ENCODE results near the gene MEGF11. TPM values are rescaled to one million over a fixed set of nuclear protein-coding genes. Genes with fewer than 3 reads are reported as not detected.

Gene MEGF11
- total and polyA plus RNA-seq, 4 donors: 0.16 to 1.5 (median 0.50) TPM

DNA sequence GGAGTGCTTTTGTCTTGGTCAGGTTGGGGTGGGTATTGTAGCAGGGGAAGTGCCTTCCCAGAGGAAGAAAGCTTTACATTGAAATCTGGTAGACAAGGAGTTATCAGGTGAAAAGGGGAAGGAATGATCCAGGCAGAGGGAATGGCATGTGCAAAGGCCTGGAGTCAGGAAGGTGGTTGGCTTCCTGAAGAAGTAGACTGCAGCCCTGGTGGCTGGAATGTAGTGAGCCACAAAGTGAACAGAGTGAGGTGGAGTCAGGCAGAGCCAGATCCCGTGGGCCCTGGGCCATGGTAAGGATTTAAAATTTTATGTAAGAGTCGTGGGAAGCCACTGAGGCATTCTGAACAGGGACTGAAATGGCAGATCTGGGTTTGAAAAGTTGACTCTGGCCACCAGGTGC lies 326.0 kb downstream of the MEGF11 start:
- H3K9me3 ChIP-seq (ENCODE audit: control insufficient read depth in 4 of 4, insufficient read depth in 3 of 4, low read length in 3 of 4): no peaks in the 10 kb centered on the region
- no peak overlapping the region for H3K27ac ChIP-seq (ENCODE audit: low read depth in 1 of 2, low read length in 1 of 2)
- DNase-seq (no peak), ATAC-seq (ENCODE audit: insufficient read depth, low FRiP score) (no peak)
- 79 to 81% methylated on average over 2 of the region's 2 CpGs for WGBS, 2 donors
- peaks cover 0 to 1% (median 0%) of the 10 kb centered on the region in 4 donors for H3K36me3 ChIP-seq (ENCODE audit: control insufficient read depth in 4 of 4, insufficient read depth in 4 of 4, low read length in 4 of 4)
- H3K9ac ChIP-seq (ENCODE audit: insufficient read depth in 1 of 2, low read length in 2 of 2): no peak overlapping the region
- no peaks in the 10 kb centered on the region for H3K27me3 ChIP-seq (ENCODE audit: control insufficient read depth in 3 of 3, insufficient read depth in 3 of 3, low read length in 2 of 3)
- TF ChIP-seq, protein P1, sequence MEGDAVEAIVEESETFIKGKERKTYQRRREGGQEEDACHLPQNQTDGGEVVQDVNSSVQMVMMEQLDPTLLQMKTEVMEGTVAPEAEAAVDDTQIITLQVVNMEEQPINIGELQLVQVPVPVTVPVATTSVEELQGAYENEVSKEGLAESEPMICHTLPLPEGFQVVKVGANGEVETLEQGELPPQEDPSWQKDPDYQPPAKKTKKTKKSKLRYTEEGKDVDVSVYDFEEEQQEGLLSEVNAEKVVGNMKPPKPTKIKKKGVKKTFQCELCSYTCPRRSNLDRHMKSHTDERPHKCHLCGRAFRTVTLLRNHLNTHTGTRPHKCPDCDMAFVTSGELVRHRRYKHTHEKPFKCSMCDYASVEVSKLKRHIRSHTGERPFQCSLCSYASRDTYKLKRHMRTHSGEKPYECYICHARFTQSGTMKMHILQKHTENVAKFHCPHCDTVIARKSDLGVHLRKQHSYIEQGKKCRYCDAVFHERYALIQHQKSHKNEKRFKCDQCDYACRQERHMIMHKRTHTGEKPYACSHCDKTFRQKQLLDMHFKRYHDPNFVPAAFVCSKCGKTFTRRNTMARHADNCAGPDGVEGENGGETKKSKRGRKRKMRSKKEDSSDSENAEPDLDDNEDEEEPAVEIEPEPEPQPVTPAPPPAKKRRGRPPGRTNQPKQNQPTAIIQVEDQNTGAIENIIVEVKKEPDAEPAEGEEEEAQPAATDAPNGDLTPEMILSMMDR (IDR thresholded peaks at IDR 0.05; ENCODE audit: control extremely low read depth, extremely low read depth): no peak
- H3K4me3 ChIP-seq: no peak overlapping the region
- no peaks in the 10 kb centered on the region for H3K4me1 ChIP-seq (ENCODE audit: control insufficient read depth in 5 of 5, insufficient read depth in 5 of 5, low read length in 5 of 5)

DNA sequence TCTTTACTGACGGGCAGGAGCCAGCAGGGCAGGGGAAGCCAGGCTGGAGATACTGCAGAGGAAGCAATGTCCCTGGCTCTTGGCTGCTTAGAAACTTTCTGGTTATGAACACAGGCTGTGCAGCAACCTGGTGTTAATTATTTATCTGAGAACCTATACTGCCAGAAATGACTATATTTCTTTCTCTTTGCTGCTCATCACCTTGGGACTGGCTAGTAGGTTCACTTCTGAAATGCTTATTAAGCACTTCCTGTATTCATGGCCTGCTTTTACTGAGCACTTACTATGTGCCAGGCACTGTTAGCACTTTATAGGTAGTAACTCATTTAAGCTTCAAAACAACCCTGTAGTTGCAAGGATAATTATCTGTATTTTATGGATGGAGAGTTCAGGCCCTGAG lies 326.7 kb downstream of the MEGF11 start:
- TF ChIP-seq, protein P1 (IDR thresholded peaks at IDR 0.05; ENCODE audit: control extremely low read depth, extremely low read depth): no peak
- ATAC-seq (ENCODE audit: insufficient read depth, low FRiP score): no peak
- Histone ChIP-seq H3K4me1 (ENCODE audit: control insufficient read depth in 5 of 5, insufficient read depth in 5 of 5, low read length in 5 of 5) (no peaks in the 10 kb centered on the region), H3K9me3 (ENCODE audit: control insufficient read depth in 4 of 4, insufficient read depth in 3 of 4, low read length in 3 of 4) (no peaks in the 10 kb centered on the region), H3K27me3 (ENCODE audit: control insufficient read depth in 3 of 3, insufficient read depth in 3 of 3, low read length in 2 of 3) (no peaks in the 10 kb centered on the region), H3K27ac (ENCODE audit: low read depth in 1 of 2, low read length in 1 of 2) (no peak overlapping the region), H3K9ac (ENCODE audit: insufficient read depth in 1 of 2, low read length in 2 of 2) (no peak overlapping the region), H3K36me3 (ENCODE audit: control insufficient read depth in 4 of 4, insufficient read depth in 4 of 4, low read length in 4 of 4) (peaks cover 0 to 1% (median 0%) of the 10 kb centered on the region in 4 donors), H3K4me3 (no peak overlapping the region)
- no peak for DNase-seq
- 99 to 100% methylated on average over 1 of the region's 1 CpG for WGBS, 2 donors

DNA sequence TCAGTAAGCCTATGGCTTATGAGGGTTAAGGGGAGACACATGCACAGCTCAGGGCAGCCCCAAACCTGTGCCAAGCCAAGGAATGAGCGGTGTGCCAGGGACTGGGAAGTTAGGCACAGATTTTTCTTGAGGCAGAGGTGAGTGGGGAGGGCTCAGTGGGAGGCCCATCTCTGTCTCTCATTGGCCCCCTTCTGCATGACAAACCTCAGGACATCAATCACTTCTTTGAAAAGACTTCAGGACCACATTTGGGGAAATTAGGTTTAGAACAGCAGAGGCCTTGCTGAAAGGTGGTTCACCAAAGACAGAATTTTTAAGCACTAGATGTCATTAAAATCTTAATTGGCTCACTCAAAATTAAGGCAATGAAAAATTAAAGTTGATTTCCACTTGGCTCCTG lies 327.1 kb downstream of the MEGF11 start:
- no peaks in the 10 kb centered on the region for H3K27me3 ChIP-seq (ENCODE audit: control insufficient read depth in 3 of 3, insufficient read depth in 3 of 3, low read length in 2 of 3)
- H3K9me3 ChIP-seq (ENCODE audit: control insufficient read depth in 4 of 4, insufficient read depth in 3 of 4, low read length in 3 of 4): no peaks in the 10 kb centered on the region
- no peak overlapping the region for H3K4me3 ChIP-seq
- TF ChIP-seq, protein P1 (IDR thresholded peaks at IDR 0.05; ENCODE audit: control extremely low read depth, extremely low read depth): no peak
- WGBS, 2 donors: 100% methylated on average over 1 of the region's 1 CpG
- ATAC-seq (ENCODE audit: insufficient read depth, low FRiP score) (no peak), DNase-seq (no peak)
- H3K36me3 ChIP-seq (ENCODE audit: control insufficient read depth in 4 of 4, insufficient read depth in 4 of 4, low read length in 4 of 4): peaks cover 0 to 1% (median 0%) of the 10 kb centered on the region in 4 donors
- H3K27ac ChIP-seq (ENCODE audit: low read depth in 1 of 2, low read length in 1 of 2): no peak overlapping the region
- H3K4me1 ChIP-seq (ENCODE audit: control insufficient read depth in 5 of 5, insufficient read depth in 5 of 5, low read length in 5 of 5): no peaks in the 10 kb centered on the region
- H3K9ac ChIP-seq (ENCODE audit: insufficient read depth in 1 of 2, low read length in 2 of 2): no peak overlapping the region

DNA sequence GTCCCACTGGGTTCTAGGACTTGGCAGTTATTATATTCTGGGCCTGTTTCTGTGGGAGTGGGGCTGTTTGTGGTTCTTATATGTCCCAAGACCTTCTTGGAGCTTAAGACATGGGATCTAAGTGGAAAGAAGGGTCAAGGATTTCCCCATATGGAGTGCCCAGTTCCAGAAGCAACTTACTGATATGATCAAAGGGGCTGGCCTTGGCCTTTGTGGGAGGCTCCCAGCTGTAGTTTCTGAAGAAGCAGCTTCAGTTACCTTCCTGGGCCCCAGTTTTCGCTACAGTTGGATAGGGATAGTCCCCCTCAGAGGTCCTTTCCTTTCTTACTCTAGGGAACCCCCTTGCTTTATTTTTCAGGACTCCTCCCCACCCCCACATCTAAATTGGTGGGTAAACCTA lies 328.2 kb downstream of the MEGF11 start:
- Histone ChIP-seq H3K36me3 (ENCODE audit: control insufficient read depth in 4 of 4, insufficient read depth in 4 of 4, low read length in 4 of 4) (peaks cover 0 to 1% (median 0%) of the 10 kb centered on the region in 4 donors), H3K9me3 (ENCODE audit: control insufficient read depth in 4 of 4, insufficient read depth in 3 of 4, low read length in 3 of 4) (no peaks in the 10 kb centered on the region), H3K9ac (ENCODE audit: insufficient read depth in 1 of 2, low read length in 2 of 2) (no peak overlapping the region), H3K27me3 (ENCODE audit: control insufficient read depth in 3 of 3, insufficient read depth in 3 of 3, low read length in 2 of 3) (no peaks in the 10 kb centered on the region), H3K4me3 (no peak overlapping the region), H3K27ac (ENCODE audit: low read depth in 1 of 2, low read length in 1 of 2) (no peak overlapping the region), H3K4me1 (ENCODE audit: control insufficient read depth in 5 of 5, insufficient read depth in 5 of 5, low read length in 5 of 5) (peaks cover 0 to 1% (median 0%) of the 10 kb centered on the region in 5 donors)
- DNase-seq (no peak), ATAC-seq (ENCODE audit: insufficient read depth, low FRiP score) (no peak)
- WGBS, 2 donors: 96 to 100% methylated on average over 1 of the region's 1 CpG
- TF ChIP-seq, protein P1 (IDR thresholded peaks at IDR 0.05; ENCODE audit: control extremely low read depth, extremely low read depth): no peak
